Stimulated activated naive CD8-positive, alpha-beta T cell treated with anti-CD3 and anti-CD28 coated beads, Interleukin-15, Interleukin-2, amounts not matched to agents 100 ng/mL and 50 ng/mL, for 24 hours (primary cell): ENCODE data around the gene MEIOSIN.
"Not testable (repeated sequence)": the region's sequence is repeated elsewhere in the genome, so short reads cannot be mapped to it uniquely, and the experiment has no call there.

ENCODE experiments used
- H3K27ac Mint-ChIP-seq: one replicate; pipeline ENCODE4 v1.8.0; 2021; ENCODE audit warnings: mild to moderate bottlenecking, mixed read lengths
- H3K27me3 Mint-ChIP-seq: one replicate; pipeline ENCODE4 v1.8.0; 2021; ENCODE audit warnings: mixed read lengths
- H3K36me3 Mint-ChIP-seq: one replicate; pipeline ENCODE4 v1.8.0; 2021; ENCODE audit warnings: low read depth, mixed read lengths
- H3K4me1 Mint-ChIP-seq: one replicate; pipeline ENCODE4 v1.8.0; 2021; ENCODE audit warnings: low read depth, mixed read lengths
- H3K4me3 Mint-ChIP-seq: one replicate; pipeline ENCODE4 v1.8.0; 2021; ENCODE audit warnings: mild to moderate bottlenecking, mixed read lengths
- H3K9me3 Mint-ChIP-seq: one replicate; pipeline ENCODE4 v1.8.0; 2021; ENCODE audit warnings: mixed read lengths

The MEIOSIN gene

DNA sequence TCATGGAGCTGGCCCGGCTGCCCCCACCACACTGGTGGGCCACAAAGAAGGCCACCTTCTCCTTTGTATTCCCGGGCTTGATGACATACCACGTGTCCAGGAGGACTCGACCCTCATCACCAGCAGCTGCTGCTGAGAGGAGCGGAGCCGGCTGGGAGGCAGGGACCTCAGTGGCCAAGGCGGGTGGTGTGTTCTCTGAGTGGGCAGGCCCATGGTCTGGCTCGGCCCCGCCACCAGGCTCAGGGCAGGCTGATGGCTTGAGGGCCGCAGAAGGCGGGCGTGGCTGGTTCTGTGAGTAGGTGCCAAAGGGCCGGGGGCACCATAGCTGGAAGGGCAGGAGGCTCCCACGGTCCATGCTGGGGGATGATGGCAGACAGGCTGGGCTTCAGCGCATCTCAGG is 20.1 kb upstream of the MEIOSIN start:
- Mint-ChIP-seq H3K27ac (no peak overlapping the region), H3K9me3 (no peaks in the 10 kb centered on the region), H3K4me3 (no peak overlapping the region), H3K36me3 (peaks cover 25% of the 10 kb centered on the region), H3K27me3 (no peaks in the 10 kb centered on the region), H3K4me1 (peaks cover 36% of the 10 kb centered on the region)

DNA sequence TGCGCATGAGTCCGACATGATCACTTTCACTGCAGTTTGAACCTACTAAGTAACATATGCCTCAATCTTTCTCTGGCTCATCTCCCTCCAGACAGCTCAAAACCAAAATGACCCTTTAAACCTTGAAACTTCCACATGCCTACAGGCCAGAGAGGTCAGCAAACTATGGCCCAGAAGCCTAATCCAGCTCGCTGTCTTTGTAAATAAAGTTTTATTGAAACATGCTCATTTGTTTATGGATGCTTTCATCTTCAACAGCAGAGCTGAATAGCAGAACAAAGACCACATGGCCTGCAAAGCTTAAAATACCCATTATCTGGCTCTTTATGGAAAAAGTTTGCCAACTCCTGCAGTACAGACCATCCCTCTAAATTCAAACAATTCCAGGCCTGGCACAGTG is 18.1 kb upstream of the MEIOSIN start:
- peaks cover 42% of the 10 kb centered on the region for H3K4me1 Mint-ChIP-seq
- peak overlapping the region; percentile 55 for H3K27ac Mint-ChIP-seq
- H3K36me3 Mint-ChIP-seq = peaks cover 32% of the 10 kb centered on the region

DNA sequence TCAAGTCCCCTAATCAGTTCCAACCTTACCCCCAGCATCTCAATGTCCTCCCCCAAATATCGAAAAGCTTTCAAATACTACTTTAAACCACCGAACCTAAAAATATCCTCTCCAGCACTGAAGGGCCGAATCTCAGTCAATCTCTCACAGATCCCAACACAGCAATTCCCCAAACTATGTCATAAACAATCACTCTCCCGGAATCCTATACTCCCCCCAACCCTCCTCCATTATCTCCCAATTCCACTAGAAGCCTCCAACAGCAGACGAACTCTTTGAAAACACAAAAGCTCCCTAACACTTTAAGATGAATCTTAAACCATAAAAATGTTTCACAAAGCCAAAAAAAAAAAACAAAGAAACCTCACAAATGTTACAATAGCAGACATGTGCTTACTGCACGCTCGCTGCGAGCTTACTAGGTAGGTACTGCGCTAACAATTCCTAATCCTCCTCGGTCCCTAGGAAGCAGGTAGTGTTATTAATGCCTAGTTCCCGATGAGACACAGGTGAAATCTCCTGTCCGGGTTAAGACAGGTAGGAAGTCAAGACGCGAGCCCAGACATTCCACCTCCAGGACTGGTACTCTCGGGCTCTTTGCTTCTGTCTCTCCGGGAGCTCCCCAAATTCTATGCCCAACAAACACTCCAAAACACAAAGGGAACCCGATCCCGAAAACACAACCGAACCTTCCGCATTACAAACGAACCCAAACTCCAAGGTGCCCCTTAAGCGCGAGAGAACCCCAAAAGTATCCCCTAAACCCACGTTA is 16.7 kb upstream of the MEIOSIN start:
- Mint-ChIP-seq H3K36me3 (peaks cover 33% of the 10 kb centered on the region), H3K4me1 (peaks cover 37% of the 10 kb centered on the region), H3K27me3 (no peaks in the 10 kb centered on the region), H3K27ac (peak overlapping the region; percentile 98), H3K4me3 (peak overlapping the region; percentile 90), H3K9me3 (no peaks in the 10 kb centered on the region)

More for the DNA sequence above, 18.1 kb upstream of the MEIOSIN start:
- H3K9me3 Mint-ChIP-seq = no peaks in the 10 kb centered on the region
- no peak overlapping the region for H3K4me3 Mint-ChIP-seq
- no peaks in the 10 kb centered on the region for H3K27me3 Mint-ChIP-seq

DNA sequence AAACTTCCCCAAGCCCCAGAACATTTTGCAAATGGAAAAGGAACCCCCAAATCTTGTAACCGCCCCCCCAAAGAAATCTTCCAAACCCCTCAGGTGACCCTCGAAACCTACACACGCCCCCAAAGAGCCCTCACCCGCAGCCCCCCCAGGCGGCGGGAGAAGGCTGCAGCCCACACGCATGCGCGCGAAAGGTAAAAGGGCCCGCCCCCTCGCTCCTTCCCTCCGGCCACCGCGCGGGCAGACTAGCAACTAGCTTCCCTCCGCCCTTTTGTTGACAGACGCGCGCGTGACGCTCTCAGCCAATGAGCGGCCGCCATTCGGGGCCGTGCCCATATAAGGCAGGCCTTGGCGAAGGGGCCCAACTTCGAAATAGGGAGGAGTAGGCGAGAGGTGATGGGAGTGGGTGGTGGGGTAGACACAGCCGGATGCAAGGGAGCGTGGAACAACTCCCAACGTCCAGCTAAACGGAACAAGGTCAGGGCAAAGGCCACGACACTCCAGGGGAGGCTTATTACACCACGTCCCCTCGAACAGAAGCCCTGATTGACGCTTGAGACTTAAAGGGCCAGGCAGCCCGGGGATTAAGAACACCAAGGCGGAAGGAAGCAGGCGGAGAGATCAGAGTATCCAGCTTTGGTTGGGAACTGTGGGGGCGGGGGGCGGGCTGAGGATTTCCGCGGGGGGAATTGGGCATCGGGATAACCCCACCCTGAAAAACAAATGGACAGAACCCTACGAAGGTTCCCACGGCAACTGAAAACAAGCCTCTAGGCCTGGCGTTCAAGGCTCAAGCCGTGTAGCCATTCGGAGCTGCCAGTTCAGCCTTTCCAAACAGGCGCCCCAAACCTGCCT is 15.9 kb upstream of the MEIOSIN start:
- H3K9me3 Mint-ChIP-seq = no peaks in the 10 kb centered on the region
- H3K4me3 Mint-ChIP-seq = peak overlapping the region; percentile 90
- H3K27ac Mint-ChIP-seq = peak overlapping the region; percentile 98
- H3K4me1 Mint-ChIP-seq = peaks cover 37% of the 10 kb centered on the region
- no peaks in the 10 kb centered on the region for H3K27me3 Mint-ChIP-seq
- peaks cover 38% of the 10 kb centered on the region for H3K36me3 Mint-ChIP-seq

DNA sequence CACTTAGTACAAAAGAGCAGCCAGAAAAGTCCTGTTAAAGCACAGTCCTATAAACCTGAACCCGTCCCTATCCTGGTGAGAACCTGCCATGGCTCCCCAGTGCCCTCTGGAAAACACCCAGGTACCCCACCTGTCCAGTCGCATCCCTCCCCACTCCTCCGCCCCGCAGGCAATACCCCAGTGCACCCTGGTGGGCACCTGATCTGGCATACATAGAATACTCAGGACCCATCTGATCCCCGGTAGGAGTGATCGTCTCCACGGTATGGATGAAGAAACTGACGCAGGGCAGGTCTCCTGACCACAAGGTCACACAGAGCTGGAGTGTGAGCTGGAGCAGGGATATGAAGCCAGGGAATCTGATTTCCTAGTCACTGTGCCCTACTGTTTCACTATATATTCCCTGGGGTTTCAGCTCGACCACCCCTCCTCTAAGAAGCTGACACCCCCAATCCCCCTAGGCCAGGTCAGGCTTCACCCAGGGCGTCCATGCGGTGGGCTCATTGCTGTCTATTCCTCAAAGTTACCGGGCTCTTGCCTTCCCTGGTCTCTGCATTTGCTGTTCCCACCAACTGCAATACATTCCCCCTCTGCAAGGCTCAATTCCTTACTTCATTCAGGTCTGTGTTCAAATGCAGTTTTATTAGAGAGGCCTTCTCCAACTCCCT is 15.1 kb upstream of the MEIOSIN start:
- peaks cover 38% of the 10 kb centered on the region for H3K4me1 Mint-ChIP-seq

DNA sequence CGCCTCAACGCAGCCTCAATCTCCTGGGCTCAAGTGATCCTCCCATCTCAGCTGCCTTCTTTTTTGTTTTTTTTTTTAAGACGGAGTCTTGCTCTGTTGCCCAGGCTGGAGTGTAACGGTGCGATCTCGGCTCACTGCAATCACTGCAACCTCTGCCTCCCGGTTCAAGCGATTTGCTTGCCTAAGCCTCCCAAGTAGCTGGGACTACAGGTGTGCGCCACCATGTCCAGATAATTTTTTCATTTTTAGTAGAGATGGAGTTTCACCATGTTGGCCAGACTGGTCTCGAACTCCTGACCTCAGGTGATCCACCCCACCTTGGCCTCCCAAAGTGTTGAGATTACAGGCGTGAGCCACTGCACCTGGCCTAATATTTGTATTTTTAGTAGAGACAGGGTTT is 13.2 kb upstream of the MEIOSIN start:
- H3K27me3 Mint-ChIP-seq, H3K9me3 Mint-ChIP-seq, H3K27ac Mint-ChIP-seq, H3K4me3 Mint-ChIP-seq: not testable (repeated sequence)
- Mint-ChIP-seq H3K4me1 (peaks cover 36% of the 10 kb centered on the region), H3K36me3 (peaks cover 30% of the 10 kb centered on the region)

More for the DNA sequence above, 15.1 kb upstream of the MEIOSIN start:
- peak overlapping the region; percentile 90 for H3K4me3 Mint-ChIP-seq
- H3K27me3 Mint-ChIP-seq = no peaks in the 10 kb centered on the region
- no peaks in the 10 kb centered on the region for H3K9me3 Mint-ChIP-seq
- peaks cover 37% of the 10 kb centered on the region for H3K36me3 Mint-ChIP-seq
- H3K27ac Mint-ChIP-seq = peak overlapping the region; percentile 98

DNA sequence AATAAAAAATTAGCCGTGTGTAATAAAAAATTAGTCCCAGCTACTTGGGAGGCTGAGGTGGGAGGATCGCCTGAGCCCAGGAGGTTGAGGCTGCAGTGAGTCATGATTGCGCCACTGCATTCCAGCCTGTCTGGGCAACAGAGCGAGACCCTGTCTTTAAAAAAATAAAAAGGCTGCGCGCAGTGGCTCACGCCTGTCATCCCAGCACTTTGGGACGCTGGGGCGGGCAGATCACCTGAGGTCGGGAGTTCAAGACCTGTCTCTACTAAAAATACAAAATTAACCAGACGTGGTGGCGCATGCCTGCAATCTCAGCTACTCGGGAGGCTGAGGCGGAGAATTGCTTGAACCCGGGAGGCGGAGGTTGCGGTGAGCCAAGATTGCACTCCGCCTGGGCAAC is 4.6 kb upstream of the MEIOSIN start:
- H3K4me1 Mint-ChIP-seq = peaks cover 20% of the 10 kb centered on the region
- H3K4me3 Mint-ChIP-seq = peak overlapping the region; percentile 5
- not testable (repeated sequence) for H3K36me3 Mint-ChIP-seq, H3K9me3 Mint-ChIP-seq, H3K27ac Mint-ChIP-seq, H3K27me3 Mint-ChIP-seq

DNA sequence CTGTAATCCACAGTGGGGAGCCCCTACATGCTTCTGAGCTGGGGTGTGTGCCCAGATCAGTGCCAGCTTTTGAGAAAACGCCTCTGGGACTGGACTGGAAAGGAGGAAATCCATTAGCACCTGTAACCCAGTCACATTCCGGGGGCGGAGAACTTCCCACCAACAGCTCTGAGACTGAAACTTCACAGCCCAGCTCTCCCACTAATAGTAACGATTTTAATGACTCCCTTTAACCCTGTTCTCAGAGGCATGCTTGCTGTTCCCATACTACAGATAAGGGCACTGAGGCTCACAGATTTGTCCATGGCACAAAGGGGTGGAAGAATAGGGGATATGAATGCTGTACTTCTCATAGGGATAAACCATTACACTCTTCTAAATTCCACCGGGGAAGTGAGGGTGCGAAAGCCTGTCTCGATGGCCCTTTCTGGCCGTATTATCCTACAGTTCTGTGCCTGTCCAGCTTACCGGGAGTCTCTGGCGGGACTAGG is 3.4 kb upstream of the MEIOSIN start:
- Mint-ChIP-seq H3K9me3 (no peaks in the 10 kb centered on the region), H3K27ac (peak overlapping the region; percentile 92), H3K4me1 (peaks cover 20% of the 10 kb centered on the region), H3K27me3 (no peaks in the 10 kb centered on the region), H3K4me3 (peak overlapping the region; percentile 96), H3K36me3 (no peaks in the 10 kb centered on the region)

DNA sequence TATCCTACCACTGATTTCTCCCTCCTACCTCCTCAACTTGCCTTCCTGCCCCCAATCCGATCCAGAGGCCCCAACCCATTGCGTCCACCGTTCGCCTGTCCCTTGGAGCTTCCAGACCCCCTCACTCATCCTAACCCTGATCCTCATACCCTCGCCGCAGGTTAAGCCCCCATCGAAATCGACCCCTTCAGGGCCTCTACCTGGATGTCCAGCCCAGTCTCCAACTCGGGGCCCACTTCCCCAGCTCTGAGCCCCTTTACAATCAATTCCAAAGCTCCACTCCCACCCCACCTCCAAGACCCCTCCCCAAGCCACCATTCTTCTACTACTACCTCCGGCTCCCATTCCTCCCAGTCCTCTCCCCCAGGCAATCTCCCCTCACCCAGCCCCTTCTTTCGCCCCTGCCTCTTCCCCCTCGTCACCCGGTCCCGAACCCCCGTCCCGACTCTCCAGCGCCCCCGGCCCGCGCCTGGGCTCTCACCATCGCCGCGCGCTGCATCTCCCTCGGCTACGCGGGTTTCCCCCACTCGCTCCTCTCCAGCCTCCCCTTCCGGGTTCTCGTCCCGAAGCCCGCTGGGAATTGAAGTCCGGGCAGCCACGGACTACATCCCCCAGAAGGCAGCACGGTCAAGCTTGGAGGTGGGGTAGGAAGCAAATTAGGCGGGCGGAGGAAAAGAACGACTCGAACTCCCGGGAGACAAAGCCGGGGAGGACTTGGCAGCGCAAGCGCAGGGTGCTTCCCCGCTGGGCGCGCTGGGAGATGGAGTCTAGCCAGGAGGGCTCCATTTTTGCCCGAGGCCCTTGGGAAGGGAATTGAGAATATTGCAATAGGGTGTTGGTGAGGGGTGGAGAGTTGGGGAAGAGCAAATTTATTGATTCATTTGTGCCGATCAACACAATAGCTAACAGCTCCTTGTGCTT is 2.6 kb upstream of the MEIOSIN start, which contains the start of gene FBXO46:
Gene FBXO46 (minus strand): TSS at position 529 of the 921 bp plus-strand sequence. CDS start 17,401 bp downstream, outside the sequence.
- peaks cover 20% of the 10 kb centered on the region for H3K4me1 Mint-ChIP-seq

DNA sequence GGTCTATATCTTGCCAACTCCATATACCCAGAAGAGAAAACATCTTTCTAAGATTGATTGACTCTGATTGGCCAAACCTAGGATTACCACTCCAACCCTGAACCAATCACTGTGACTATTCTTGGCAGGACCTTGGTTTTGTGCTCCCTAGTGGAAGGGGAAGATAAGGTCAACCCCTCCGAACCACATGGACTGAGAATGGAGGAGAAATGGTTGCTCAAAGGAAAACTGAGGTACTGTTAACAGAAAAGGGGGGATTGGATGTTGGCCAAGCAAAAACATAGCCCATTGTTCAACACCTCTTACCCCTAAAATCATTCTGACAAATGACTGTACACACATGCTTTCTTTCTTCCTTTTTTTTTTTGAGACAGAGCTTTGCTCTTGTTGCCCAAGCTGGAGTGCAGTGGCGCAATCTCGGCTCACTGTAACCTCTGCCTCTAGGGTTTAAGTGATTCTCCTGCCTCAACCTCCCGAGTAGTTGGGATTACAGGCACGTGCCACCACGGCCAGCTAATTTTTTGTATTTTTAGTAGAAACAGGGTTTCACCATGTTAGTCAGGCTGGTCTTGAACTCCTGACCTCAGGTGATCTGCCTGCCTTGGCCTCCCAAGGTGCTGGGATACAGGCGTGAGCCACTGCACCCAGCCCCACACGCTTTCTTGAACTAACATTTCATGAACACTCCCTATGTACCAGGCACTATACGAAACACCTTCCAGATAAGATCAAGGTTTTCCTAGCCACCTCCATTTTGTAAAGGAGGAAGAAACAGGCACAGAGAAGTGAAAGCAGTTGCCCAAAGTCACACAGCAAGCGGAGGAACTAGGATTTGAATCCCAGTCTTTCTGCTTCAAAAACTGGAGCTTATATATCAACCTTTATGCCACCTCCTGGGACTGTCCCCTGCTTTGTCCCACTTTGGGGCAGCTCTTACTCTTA is 6.5 kb downstream of the MEIOSIN start:
- Mint-ChIP-seq H3K4me3 (no peak overlapping the region), H3K27me3 (peaks cover 6% of the 10 kb centered on the region), H3K9me3 (no peaks in the 10 kb centered on the region), H3K27ac (no peak overlapping the region), H3K4me1 (no peaks in the 10 kb centered on the region), H3K36me3 (no peaks in the 10 kb centered on the region)

More for the DNA sequence above, 2.6 kb upstream of the MEIOSIN start, which contains the start of gene FBXO46:
- no peaks in the 10 kb centered on the region for H3K36me3 Mint-ChIP-seq
- no peaks in the 10 kb centered on the region for H3K27me3 Mint-ChIP-seq
- H3K4me3 Mint-ChIP-seq = peak within 1 kb of the TSS; percentile 96
- H3K27ac Mint-ChIP-seq = peak within 1 kb of the TSS; percentile 92
- no peaks in the 10 kb centered on the region for H3K9me3 Mint-ChIP-seq

DNA sequence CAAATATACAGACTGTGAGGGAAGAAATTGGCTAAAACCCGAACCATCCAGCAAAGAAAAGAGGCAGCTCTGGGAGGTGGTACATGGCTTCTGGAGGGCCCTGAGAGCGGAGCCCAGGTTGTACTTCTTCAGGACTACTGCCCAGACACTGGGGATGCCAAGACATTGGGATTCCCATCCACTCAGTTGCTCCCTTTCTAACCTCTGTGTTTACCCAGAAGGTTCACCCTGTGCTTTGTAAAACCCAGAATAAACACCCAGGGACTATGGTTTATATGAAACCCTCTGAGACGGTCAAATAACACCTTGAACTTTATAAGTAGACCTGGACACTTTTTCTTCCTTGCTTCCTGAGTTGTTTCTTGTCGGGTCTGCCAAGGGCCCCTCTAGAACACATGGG is 9.7 kb downstream of the MEIOSIN start:
- no peaks in the 10 kb centered on the region for H3K4me1 Mint-ChIP-seq
- H3K9me3 Mint-ChIP-seq = no peaks in the 10 kb centered on the region
- H3K27ac Mint-ChIP-seq = no peak overlapping the region
- H3K27me3 Mint-ChIP-seq = peaks cover 16% of the 10 kb centered on the region
- no peaks in the 10 kb centered on the region for H3K36me3 Mint-ChIP-seq
- no peak overlapping the region for H3K4me3 Mint-ChIP-seq

DNA sequence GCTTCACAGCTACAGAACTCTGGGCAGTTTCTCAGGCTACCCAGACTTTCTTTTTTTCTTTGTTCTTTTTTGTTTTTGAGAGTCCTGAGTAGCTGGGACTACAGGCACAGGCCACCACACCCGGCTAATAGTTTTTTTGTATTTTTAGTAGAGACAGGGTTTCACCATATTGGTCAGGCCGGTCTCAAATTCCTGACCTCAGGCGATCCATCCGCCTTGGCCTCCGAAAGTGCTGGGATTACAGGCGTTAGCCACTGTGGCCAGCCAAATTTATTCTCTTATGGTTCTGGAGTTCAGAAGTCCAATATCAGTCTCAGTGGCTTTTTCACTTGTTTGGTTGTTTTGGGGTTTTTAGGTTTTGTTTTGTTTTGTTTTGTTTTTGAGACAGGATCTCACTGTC is 12.4 kb downstream of the MEIOSIN start:
- H3K4me1 Mint-ChIP-seq = no peaks in the 10 kb centered on the region
- H3K27ac Mint-ChIP-seq = no peak overlapping the region
- no peaks in the 10 kb centered on the region for H3K9me3 Mint-ChIP-seq
- peaks cover 13% of the 10 kb centered on the region for H3K27me3 Mint-ChIP-seq
- H3K4me3 Mint-ChIP-seq = no peak overlapping the region
- H3K36me3 Mint-ChIP-seq = no peaks in the 10 kb centered on the region

DNA sequence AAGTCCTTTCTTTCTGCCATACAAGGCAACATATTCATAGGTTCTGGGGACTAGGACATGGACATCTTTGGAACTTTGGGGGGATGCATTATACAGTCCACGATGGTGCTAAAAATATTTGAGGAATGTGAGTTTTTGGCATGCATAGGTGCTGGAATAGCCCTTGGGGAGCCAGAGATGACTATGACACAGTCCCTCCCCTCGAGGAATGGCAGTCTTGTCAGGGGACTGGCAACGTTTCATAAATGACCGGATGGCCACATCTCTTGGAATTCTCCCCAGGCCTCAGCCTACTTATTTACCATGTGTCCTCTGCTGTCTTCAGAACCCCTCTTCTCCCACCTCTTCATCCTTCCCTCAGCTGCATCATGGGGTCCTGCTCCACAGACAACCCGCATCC is 13.6 kb downstream of the MEIOSIN start:
- Mint-ChIP-seq H3K4me3 (no peak overlapping the region), H3K36me3 (no peaks in the 10 kb centered on the region), H3K27ac (no peak overlapping the region), H3K27me3 (peaks cover 13% of the 10 kb centered on the region), H3K9me3 (no peaks in the 10 kb centered on the region), H3K4me1 (no peaks in the 10 kb centered on the region)
